ENCODE measurements around the gene LAPTM4A.

Gene LAPTM4A

DNA sequence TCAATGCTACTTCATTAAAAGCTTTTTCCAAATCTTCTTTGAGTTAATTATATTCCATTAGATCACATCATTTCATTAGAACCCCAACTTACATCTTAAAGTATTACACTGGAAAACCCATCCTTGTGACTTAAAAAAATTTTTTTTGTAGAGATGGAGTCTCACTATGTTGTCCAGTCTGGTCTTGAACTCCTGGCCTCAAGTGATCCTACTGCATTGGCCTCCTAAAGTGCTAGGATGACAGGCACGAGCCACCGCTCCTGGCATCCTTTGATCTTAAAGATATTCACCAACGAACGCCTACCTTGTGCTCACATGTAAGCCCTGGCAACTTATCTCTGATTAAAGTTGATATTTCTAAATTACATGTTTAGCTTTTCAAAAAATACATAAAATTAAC, 6.7 kb downstream of the LAPTM4A start:
- TF ChIP-seq POLR2A (IDR thresholded peaks at IDR 0.05; ENCODE audit: low read depth, low read length) (no peak), TAF1 (IDR thresholded peaks at IDR 0.05; ENCODE audit: borderline replicate concordance, low read depth, low read length) (no peak), POLR2AphosphoS5 (IDR thresholded peaks at IDR 0.05; ENCODE audit: low read depth, low read length) (no peak)
- FAIRE-seq (no peak), DNase-seq (ENCODE audit: insufficient read length) (no peak)

GRCh38 chr2:20042531-20042930, 8.9 kb downstream of the LAPTM4A start:
- no peak for TF ChIP-seq POLR2A (IDR thresholded peaks at IDR 0.05; ENCODE audit: low read depth, low read length)
- no peak for TF ChIP-seq POLR2AphosphoS5 (IDR thresholded peaks at IDR 0.05; ENCODE audit: low read depth, low read length)
- TF ChIP-seq TAF1 (IDR thresholded peaks at IDR 0.05; ENCODE audit: borderline replicate concordance, low read depth, low read length): no peak
- no peak for DNase-seq (ENCODE audit: insufficient read length)
- no peak for FAIRE-seq

DNA sequence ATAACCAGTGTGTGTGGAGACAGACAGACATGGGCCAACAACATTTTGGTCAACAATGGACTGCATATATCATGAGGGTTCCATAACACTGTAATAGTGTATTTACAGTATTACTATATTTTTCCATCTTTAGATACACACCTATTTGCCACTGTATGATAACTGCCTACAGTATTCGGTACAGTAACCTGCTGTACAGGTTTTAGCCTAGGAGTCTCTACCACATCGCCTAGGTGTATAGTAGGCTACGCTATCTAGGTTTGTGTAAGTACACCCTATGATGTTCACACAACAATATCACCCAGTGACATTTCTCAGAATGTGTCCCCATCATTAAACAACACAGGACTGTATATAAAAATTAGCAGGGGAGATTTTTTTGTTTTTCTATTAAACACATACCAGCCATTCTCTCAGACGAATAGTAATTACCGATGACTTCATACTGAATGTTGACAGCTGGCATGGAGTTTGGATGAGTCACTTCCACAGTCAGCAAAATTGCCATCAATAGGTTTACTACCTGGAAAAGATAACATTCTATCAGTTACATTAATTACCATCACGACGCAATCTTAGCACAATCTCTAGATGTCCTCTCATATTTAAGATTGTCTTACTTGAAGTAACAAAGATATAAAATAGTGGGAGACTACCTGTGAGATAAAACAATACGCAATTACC, 10.8 kb downstream of the LAPTM4A start:
- TF ChIP-seq POLR2AphosphoS5 (IDR thresholded peaks at IDR 0.05; ENCODE audit: low read depth, low read length) (no peak), POLR2A (IDR thresholded peaks at IDR 0.05; ENCODE audit: low read depth, low read length) (no peak), TAF1 (IDR thresholded peaks at IDR 0.05; ENCODE audit: borderline replicate concordance, low read depth, low read length) (no peak)
- FAIRE-seq: no peak
- DNase-seq (ENCODE audit: insufficient read length): no peak

- FAIRE-seq: no peak
- DNase-seq (ENCODE audit: insufficient read length): no peak
- TF ChIP-seq POLR2A (IDR thresholded peaks at IDR 0.05; ENCODE audit: low read depth, low read length) (no peak), POLR2AphosphoS5 (IDR thresholded peaks at IDR 0.05; ENCODE audit: low read depth, low read length) (no peak), TAF1 (IDR thresholded peaks at IDR 0.05; ENCODE audit: borderline replicate concordance, low read depth, low read length) (no peak)
Observed at GRCh38 chr2:20037660-20038059, 13.8 kb downstream of the LAPTM4A start.

- no peak for FAIRE-seq
Observed at GRCh38 chr2:20035955-20036666, 15.3 kb downstream of the LAPTM4A start.

DNA sequence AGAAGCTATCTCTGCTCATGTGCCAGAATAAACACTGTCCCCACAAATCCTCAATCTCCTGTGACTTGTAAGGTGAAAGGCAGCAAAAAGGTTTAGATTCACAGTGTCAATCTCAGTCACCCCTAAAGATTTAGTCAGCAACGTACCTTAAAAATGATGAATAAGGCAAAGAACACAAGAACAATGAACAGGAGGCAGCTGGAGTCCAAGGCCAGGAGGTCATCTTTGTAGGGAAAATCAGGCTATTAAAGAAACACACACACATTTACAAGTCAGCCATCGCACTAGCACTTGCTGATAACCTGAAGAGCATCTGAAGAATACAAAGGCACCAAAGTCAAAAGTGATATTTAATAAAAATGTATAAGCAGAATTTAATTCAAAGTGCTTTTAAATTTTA, 16.6 kb downstream of the LAPTM4A start:
- FAIRE-seq (no peak), DNase-seq (ENCODE audit: insufficient read length) (no peak)
- no peak for TF ChIP-seq POLR2AphosphoS5 (IDR thresholded peaks at IDR 0.05; ENCODE audit: low read depth, low read length)
- no peak for TF ChIP-seq TAF1 (IDR thresholded peaks at IDR 0.05; ENCODE audit: borderline replicate concordance, low read depth, low read length)
- no peak for TF ChIP-seq POLR2A (IDR thresholded peaks at IDR 0.05; ENCODE audit: low read depth, low read length)

More at GRCh38 chr2:20035955-20036666, 15.3 kb downstream of the LAPTM4A start:
- TF ChIP-seq POLR2A (IDR thresholded peaks at IDR 0.05; ENCODE audit: low read depth, low read length) (no peak), POLR2AphosphoS5 (IDR thresholded peaks at IDR 0.05; ENCODE audit: low read depth, low read length) (no peak), TAF1 (IDR thresholded peaks at IDR 0.05; ENCODE audit: borderline replicate concordance, low read depth, low read length) (no peak)
- no peak for DNase-seq (ENCODE audit: insufficient read length)

- TF ChIP-seq POLR2AphosphoS5 (IDR thresholded peaks at IDR 0.05; ENCODE audit: low read depth, low read length) (no peak), TAF1 (IDR thresholded peaks at IDR 0.05; ENCODE audit: borderline replicate concordance, low read depth, low read length) (no peak), POLR2A (IDR thresholded peaks at IDR 0.05; ENCODE audit: low read depth, low read length) (no peak)
- DNase-seq (ENCODE audit: insufficient read length) (no peak), FAIRE-seq (no peak)
Observed at GRCh38 chr2:20034218-20034617, 17.2 kb downstream of the LAPTM4A start.

DNA sequence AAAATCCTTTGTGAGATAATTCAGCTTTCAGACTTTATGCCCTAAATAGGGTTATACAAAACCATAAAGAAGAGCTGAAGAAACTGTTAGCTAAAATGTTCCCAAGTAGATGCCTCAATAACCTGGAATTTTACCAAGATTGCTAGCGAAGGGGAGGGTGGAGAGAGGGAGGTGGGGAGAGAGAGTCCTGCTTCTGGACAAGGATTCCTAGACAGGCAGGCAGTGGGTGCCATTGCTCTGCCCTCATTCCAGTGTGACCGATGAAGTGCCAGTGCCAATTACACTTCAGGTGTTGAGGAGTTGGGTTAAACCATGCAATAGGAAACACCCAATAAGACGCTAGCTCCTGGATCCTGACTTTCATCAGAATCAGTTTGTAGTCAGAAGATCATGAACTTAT, 18.1 kb downstream of the LAPTM4A start:
- DNase-seq (ENCODE audit: insufficient read length) (no peak), FAIRE-seq (no peak)
- TF ChIP-seq TAF1 (IDR thresholded peaks at IDR 0.05; ENCODE audit: borderline replicate concordance, low read depth, low read length) (no peak), POLR2AphosphoS5 (IDR thresholded peaks at IDR 0.05; ENCODE audit: low read depth, low read length) (no peak), POLR2A (IDR thresholded peaks at IDR 0.05; ENCODE audit: low read depth, low read length) (no peak)

- TF ChIP-seq TAF1 (IDR thresholded peaks at IDR 0.05; ENCODE audit: borderline replicate concordance, low read depth, low read length) (no peak), POLR2AphosphoS5 (IDR thresholded peaks at IDR 0.05; ENCODE audit: low read depth, low read length) (no peak), POLR2A (IDR thresholded peaks at IDR 0.05; ENCODE audit: low read depth, low read length) (no peak)
- DNase-seq (ENCODE audit: insufficient read length) (no peak), FAIRE-seq (no peak)
Observed at GRCh38 chr2:20030224-20030623, 21.2 kb downstream of the LAPTM4A start.

- FAIRE-seq (no peak), DNase-seq (ENCODE audit: insufficient read length) (no peak)
- TF ChIP-seq TAF1 (IDR thresholded peaks at IDR 0.05; ENCODE audit: borderline replicate concordance, low read depth, low read length): no peak
- TF ChIP-seq POLR2AphosphoS5 (IDR thresholded peaks at IDR 0.05; ENCODE audit: low read depth, low read length): no peak
- no peak for TF ChIP-seq POLR2A (IDR thresholded peaks at IDR 0.05; ENCODE audit: low read depth, low read length)
Observed at GRCh38 chr2:20027705-20028434, 23.6 kb downstream of the LAPTM4A start.

DNA sequence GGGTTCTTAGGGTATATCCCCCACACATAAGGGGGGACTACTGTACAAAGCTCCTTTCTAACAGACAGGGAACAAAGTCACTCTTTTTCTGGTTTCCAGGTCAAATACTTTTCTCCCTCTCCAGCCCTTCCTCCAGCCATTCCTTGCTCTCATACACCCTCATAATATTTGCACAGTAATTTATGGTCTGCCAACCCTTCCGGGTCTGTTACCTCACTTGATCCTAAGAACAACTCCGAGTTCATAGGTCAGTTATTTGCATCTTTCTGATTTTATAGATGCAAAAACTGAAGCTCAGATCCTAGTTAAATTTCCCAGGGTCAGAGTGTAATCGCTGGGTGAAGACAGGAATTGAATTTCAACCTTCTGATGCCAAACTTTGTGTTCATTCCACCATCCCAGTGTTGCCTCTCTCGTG, 24.2 kb downstream of the LAPTM4A start:
- TF ChIP-seq TAF1 (IDR thresholded peaks at IDR 0.05; ENCODE audit: borderline replicate concordance, low read depth, low read length): no peak
- TF ChIP-seq POLR2AphosphoS5 (IDR thresholded peaks at IDR 0.05; ENCODE audit: low read depth, low read length): no peak
- no peak for TF ChIP-seq POLR2A (IDR thresholded peaks at IDR 0.05; ENCODE audit: low read depth, low read length)
- DNase-seq (ENCODE audit: insufficient read length) (no peak), FAIRE-seq (no peak)
